GM12878 (cell line): ENCODE measurements around the gene SLC35G1. TPM values are rescaled to one million over a fixed set of nuclear protein-coding genes. Genes with fewer than 3 reads are reported as not detected.

ENCODE experiments used
- ATAC-seq: fragments of 200-7000 bp; cut with Tn5 transposase; 3 replicates; pipeline ENCODE4 v1.9.1; 2020; ENCODE audit warnings: mild to moderate bottlenecking, moderate library complexity
- BruUV-seq: library from RNA; stranded (reverse); fragments of 400-500 nt; replicated peaks from 2 replicates; lab custom pipeline; 2021; lab: Mats Ljungman, UMichigan
- CTCF ChIA-PET: fragments of 300-600 bp; sonication (Branson Sonifier 250); formaldehyde crosslinking; extraction: SDS; loops from one replicate; lab custom pipeline; 2021; ENCODE audit warnings: inconsistent platforms; lab: Yijun Ruan, JAX
- POLR2A ChIA-PET: fragments of 350-600 bp; formaldehyde crosslinking; extraction: SDS; loops from one replicate; lab custom pipeline; 2021; ENCODE audit warnings: inconsistent platforms; lab: Charles Lee
- RAD21 ChIA-PET: fragments of 300-600 bp; sonication (Branson Sonifier 250); formaldehyde crosslinking; loops from one replicate; lab custom pipeline; 2023; ENCODE audit warnings: antibody characterized with exemption; ENCODE audit not compliant: unreplicated experiment; lab: Charles Lee
- SMC1A ChIA-PET: fragments of 300-600 bp; sonication (Branson Sonifier 250); formaldehyde crosslinking; loops from one replicate; lab custom pipeline; 2023; ENCODE audit not compliant: unreplicated experiment, uncharacterized antibody; lab: Charles Lee
- DNase-seq: peaks from one replicate; pipeline ENCODE4 v3.0.0-alpha.2; 2011; ENCODE audit warnings: low read depth, low spot score
- FAIRE-seq: peaks from 3 replicates; lab custom pipeline; 2011; peaks lifted over from hg19 to GRCh38; lab: Jason Lieb, UNC
- H2AFZ ChIP-seq: 2 replicates; pipeline ENCODE4 v1.6.0; 2011; ENCODE audit warnings: low read depth, low read length, control low read depth; ENCODE audit not compliant: control insufficient read depth
- H3K27ac ChIP-seq: 2 replicates; pipeline ENCODE4 v1.5.1; 2011; ENCODE audit warnings: control low read depth; ENCODE audit not compliant: control insufficient read depth, insufficient read depth
- H3K27me3 ChIP-seq, 2 experiments: replicated peaks in 1 of 2; 2 replicates each; pipeline versions ENCODE4 v1.6.0 to v1.6.1; 2011; ENCODE audit warnings: low read length in 1 of 2; ENCODE audit not compliant: control insufficient read depth in 2 of 2, insufficient read depth in 2 of 2
- H3K36me3 ChIP-seq, 2 experiments: 2 replicates each; pipeline ENCODE4 v1.5.1; 2011; ENCODE audit warnings: low read length in 1 of 2; ENCODE audit not compliant: control insufficient read depth in 2 of 2, insufficient read depth in 2 of 2
- H3K4me1 ChIP-seq: 2 replicates; pipeline ENCODE4 v1.6.1; 2011; ENCODE audit warnings: mild to moderate bottlenecking, low read length, moderate library complexity, mixed read lengths; ENCODE audit not compliant: control insufficient read depth, insufficient read depth
- H3K4me2 ChIP-seq: 2 replicates; pipeline ENCODE4 v1.6.0; 2011; ENCODE audit warnings: control low read depth; ENCODE audit not compliant: control insufficient read depth, insufficient read depth
- H3K4me3 ChIP-seq: fragments of 200-600 bp; sonication (generic); 2 replicates; pipeline ENCODE4 v1.5.1; 2016
- H3K79me2 ChIP-seq: 2 replicates; pipeline ENCODE4 v1.6.0; 2011; ENCODE audit warnings: low read length; ENCODE audit not compliant: control insufficient read depth, insufficient read depth
- H3K9ac ChIP-seq: 2 replicates; pipeline ENCODE4 v1.8.0; 2011; ENCODE audit warnings: low read length, control low read depth, mixed read lengths; ENCODE audit not compliant: control insufficient read depth, insufficient read depth
- H3K9me3 ChIP-seq: replicated peaks from 3 replicates; pipeline ENCODE4 v1.5.1; 2011; ENCODE audit warnings: mild to moderate bottlenecking, low read length; ENCODE audit not compliant: control insufficient read depth, insufficient read depth
- H4K20me1 ChIP-seq: 2 replicates; pipeline ENCODE4 v1.6.0; 2011; ENCODE audit not compliant: control insufficient read depth, insufficient read depth
- BHLHE40 ChIP-seq, 2 experiments: fragments of 450-650 bp in 1 of 2; IDR thresholded peaks; 2 replicates each; pipeline ENCODE4 v1.6.1; 2011 to 2017; ENCODE audit warnings: low read depth in 2 of 2, borderline replicate concordance in 1 of 2, improper control_type of control experiment in 1 of 2, low read length in 1 of 2, mild to moderate bottlenecking in 1 of 2
- BMI1 ChIP-seq: fragments of 450-650 bp; IDR thresholded peaks from 2 replicates; pipeline ENCODE4 v1.6.1; 2016; ENCODE audit warnings: mild to moderate bottlenecking, moderate library complexity, borderline replicate concordance
- MEF2B ChIP-seq: fragments of 450-650 bp; IDR thresholded peaks from 2 replicates; pipeline ENCODE4 v1.6.1; 2018; ENCODE audit warnings: mild to moderate bottlenecking, moderate library complexity; ENCODE audit not compliant: partially characterized antibody, poor library complexity, severe bottlenecking
- MTA2 ChIP-seq: fragments of 450-650 bp; IDR thresholded peaks from 2 replicates; pipeline ENCODE4 v1.6.1; 2016; ENCODE audit warnings: low read depth, mild to moderate bottlenecking, moderate library complexity
- MXI1 ChIP-seq: fragments of 150-350 bp; IDR thresholded peaks from 2 replicates; pipeline ENCODE4 v1.6.1; 2011; ENCODE audit warnings: low read depth, mild to moderate bottlenecking, inconsistent platforms, low read length, improper control_type of control experiment
- NFIC ChIP-seq: IDR thresholded peaks from 2 replicates; pipeline ENCODE4 v1.6.1; 2012; ENCODE audit warnings: low read depth, mild to moderate bottlenecking, inconsistent platforms, low read length, moderate library complexity
- POLR2A ChIP-seq: IDR thresholded peaks from 2 replicates; pipeline ENCODE4 v1.6.1; 2011; ENCODE audit warnings: low read depth, mild to moderate bottlenecking, low read length
- POLR2AphosphoS2 ChIP-seq: IDR thresholded peaks from 2 replicates; pipeline ENCODE4 v1.6.1; 2011; ENCODE audit warnings: low read depth, mild to moderate bottlenecking, low read length, improper control_type of control experiment, moderate library complexity
- RBBP5 ChIP-seq: fragments of 200-600 bp; sonication (generic); conservative IDR thresholded peaks from 2 replicates; pipeline ENCODE4 v1.6.1; 2016
- TAF1 ChIP-seq: IDR thresholded peaks from 2 replicates; pipeline ENCODE4 v1.6.1; 2011; ENCODE audit warnings: mild to moderate bottlenecking, low read depth, low read length, borderline replicate concordance
- TCF7 ChIP-seq: IDR thresholded peaks from 2 replicates; pipeline ENCODE4 v1.6.1; 2014; ENCODE audit warnings: antibody characterized with exemption, borderline replicate concordance
- ZNF217 ChIP-seq: fragments of 450-650 bp; IDR thresholded peaks from 2 replicates; pipeline ENCODE4 v1.6.1; 2017; ENCODE audit warnings: antibody characterized with exemption, mild to moderate bottlenecking
- whole genome bisulfite sequencing: methylation state at CpG from one replicate; pipeline ENCODE4 v1.1.6; 2016; ENCODE audit warnings: low lambda C conversion rate; ENCODE audit not compliant: insufficient replicate concordance, insufficient coverage; ENCODE audit errors: missing lambda C conversion rate; 5-methylcytosine and 5-hydroxymethylcytosine counted together
- in situ Hi-C: fragments of 300-500 bp; cut with MboI; formaldehyde crosslinking; loops from 9 replicates; pipeline ENCODE4 v1.14.3; 2018; ENCODE audit warnings: mixed read lengths
- intact Hi-C: fragments of 100-400 bp; cut with micrococcal nuclease; formaldehyde crosslinking; loops from one replicate; pipeline ENCODE4 v1.14.2; 2022; ENCODE audit not compliant: unreplicated experiment
- polyA plus RNA-seq, 11 experiments: library from polyadenylated mRNA; depleted of rRNA in 4 of 11; unstranded in 6 of 11; stranded (reverse) in 5 of 11; fragments of >200 nt; fragmentation: Nextera tagmentation in 4 of 11; fragmentation: Illumina TruSeq in 1 of 11; extraction: Ambion mirVana in 4 of 11; extraction: Trizol in 1 of 11; gene quantifications; 1 replicate in 1 of 11; 2 replicates in 10 of 11; pipeline versions ENCODE4 v1.2.1 to v1.2.3, GENCODE V29; 2011 to 2016; ENCODE audit warnings: inconsistent platforms in 2 of 11, missing spikeins in 2 of 11, low read depth in 1 of 11
- total RNA-seq, 4 experiments: library from RNA; depleted of rRNA in 3 of 4; stranded (reverse); fragments of >200 nt in 3 of 4; fragmentation: Illumina TruSeq in 1 of 4; extraction: Trizol in 1 of 4; gene quantifications; 2 replicates each; pipeline versions ENCODE4 v1.2.1 to v1.2.3, GENCODE V29; 2013 to 2021
- TF ChIP-seq, protein P1 (sequence below): fragments of 450-650 bp; IDR thresholded peaks from 2 replicates; pipeline ENCODE4 v1.6.1; 2018; ENCODE audit warnings: mild to moderate bottlenecking, low read depth, moderate library complexity; ENCODE audit not compliant: partially characterized antibody
- TF ChIP-seq, protein P2 (sequence below): IDR thresholded peaks from 2 replicates; pipeline ENCODE4 v1.6.1; 2012; ENCODE audit warnings: low read length, inconsistent platforms
- TF ChIP-seq, protein P3 (sequence below): fragments of 450-650 bp; IDR thresholded peaks from 2 replicates; pipeline ENCODE4 v1.6.1; 2017; ENCODE audit warnings: mild to moderate bottlenecking, low read depth, inconsistent platforms; ENCODE audit not compliant: poor library complexity, severe bottlenecking
- TF ChIP-seq, protein P4 (sequence below): fragments of 450-650 bp; formaldehyde crosslinking; IDR thresholded peaks from 2 replicates; pipeline ENCODE4 v1.4.0; 2022; ENCODE audit warnings: mild to moderate bottlenecking, moderate library complexity

SLC35G1 gene
- total and polyA plus RNA-seq, 10 of the 15 experiments (the other 5 are each of a cell fraction or from before 2014, with no cell fraction given), result 1.7 to 8.8 (median 6.7) TPM

DNA sequence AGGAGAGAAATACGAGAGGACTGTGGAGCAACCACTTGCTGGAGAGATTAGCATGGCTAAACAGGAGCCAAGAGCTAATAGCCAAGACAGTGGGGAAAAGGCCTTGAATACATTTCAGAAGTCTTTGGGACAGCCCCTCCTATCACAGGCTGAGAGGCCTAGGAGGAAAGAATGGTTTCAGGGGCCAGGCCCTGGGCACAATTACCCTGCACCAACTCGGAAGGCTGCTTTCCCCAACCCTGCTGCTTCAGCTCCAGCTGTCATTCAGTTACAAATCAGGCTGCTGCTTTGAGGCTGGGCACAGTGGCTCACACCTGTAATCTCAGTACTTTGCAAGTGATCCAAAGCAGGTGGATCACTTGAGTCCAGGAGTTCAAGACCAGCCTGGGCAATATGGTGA, 32.0 kb upstream of the SLC35G1 start:
- FAIRE-seq (no peak), DNase-seq (no peak), ATAC-seq (no peak)
- Histone ChIP-seq H3K27ac (no peak overlapping the region), H2AFZ (no peak overlapping the region), H3K4me1 (no peaks in the 10 kb centered on the region), H3K4me2 (no peak overlapping the region), H3K4me3 (no peak overlapping the region), H3K36me3 (no peaks in the 10 kb centered on the region), H3K27me3 (no peaks in the 10 kb centered on the region), H4K20me1 (no peaks in the 10 kb centered on the region), H3K9ac (no peak overlapping the region), H3K79me2 (no peaks in the 10 kb centered on the region), H3K9me3 (no peaks in the 10 kb centered on the region; the same call in 2 of the 3 replicates)
- intact Hi-C loops, result no loop called here
- ChIA-PET SMC1A (no interaction called here), RAD21 (no interaction called here), POLR2A (no interaction called here), CTCF (no interaction called here)
- BruUV-seq, result no TSS peak
- in situ Hi-C loops, result no loop called here
- WGBS, result 20% methylated on average over 2 of the region's 2 CpGs
- TF ChIP-seq BMI1, result no peak
- no peak for TF ChIP-seq MTA2
- no peak for TF ChIP-seq ZNF217
- TF ChIP-seq TCF7, result no peak
- TF ChIP-seq, protein P1, sequence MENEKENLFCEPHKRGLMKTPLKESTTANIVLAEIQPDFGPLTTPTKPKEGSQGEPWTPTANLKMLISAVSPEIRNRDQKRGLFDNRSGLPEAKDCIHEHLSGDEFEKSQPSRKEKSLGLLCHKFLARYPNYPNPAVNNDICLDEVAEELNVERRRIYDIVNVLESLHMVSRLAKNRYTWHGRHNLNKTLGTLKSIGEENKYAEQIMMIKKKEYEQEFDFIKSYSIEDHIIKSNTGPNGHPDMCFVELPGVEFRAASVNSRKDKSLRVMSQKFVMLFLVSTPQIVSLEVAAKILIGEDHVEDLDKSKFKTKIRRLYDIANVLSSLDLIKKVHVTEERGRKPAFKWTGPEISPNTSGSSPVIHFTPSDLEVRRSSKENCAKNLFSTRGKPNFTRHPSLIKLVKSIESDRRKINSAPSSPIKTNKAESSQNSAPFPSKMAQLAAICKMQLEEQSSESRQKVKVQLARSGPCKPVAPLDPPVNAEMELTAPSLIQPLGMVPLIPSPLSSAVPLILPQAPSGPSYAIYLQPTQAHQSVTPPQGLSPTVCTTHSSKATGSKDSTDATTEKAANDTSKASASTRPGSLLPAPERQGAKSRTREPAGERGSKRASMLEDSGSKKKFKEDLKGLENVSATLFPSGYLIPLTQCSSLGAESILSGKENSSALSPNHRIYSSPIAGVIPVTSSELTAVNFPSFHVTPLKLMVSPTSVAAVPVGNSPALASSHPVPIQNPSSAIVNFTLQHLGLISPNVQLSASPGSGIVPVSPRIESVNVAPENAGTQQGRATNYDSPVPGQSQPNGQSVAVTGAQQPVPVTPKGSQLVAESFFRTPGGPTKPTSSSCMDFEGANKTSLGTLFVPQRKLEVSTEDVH, result no peak
- TF ChIP-seq POLR2AphosphoS2, result no peak
- TF ChIP-seq, protein P2, sequence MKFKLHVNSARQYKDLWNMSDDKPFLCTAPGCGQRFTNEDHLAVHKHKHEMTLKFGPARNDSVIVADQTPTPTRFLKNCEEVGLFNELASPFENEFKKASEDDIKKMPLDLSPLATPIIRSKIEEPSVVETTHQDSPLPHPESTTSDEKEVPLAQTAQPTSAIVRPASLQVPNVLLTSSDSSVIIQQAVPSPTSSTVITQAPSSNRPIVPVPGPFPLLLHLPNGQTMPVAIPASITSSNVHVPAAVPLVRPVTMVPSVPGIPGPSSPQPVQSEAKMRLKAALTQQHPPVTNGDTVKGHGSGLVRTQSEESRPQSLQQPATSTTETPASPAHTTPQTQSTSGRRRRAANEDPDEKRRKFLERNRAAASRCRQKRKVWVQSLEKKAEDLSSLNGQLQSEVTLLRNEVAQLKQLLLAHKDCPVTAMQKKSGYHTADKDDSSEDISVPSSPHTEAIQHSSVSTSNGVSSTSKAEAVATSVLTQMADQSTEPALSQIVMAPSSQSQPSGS, result no peak
- no peak for TF ChIP-seq BHLHE40 (IDR thresholded peaks at IDR 0.05; ENCODE audit: borderline replicate concordance in 1 of 2, low read depth in 2 of 2, low read length in 1 of 2)
- TF ChIP-seq, protein P3, sequence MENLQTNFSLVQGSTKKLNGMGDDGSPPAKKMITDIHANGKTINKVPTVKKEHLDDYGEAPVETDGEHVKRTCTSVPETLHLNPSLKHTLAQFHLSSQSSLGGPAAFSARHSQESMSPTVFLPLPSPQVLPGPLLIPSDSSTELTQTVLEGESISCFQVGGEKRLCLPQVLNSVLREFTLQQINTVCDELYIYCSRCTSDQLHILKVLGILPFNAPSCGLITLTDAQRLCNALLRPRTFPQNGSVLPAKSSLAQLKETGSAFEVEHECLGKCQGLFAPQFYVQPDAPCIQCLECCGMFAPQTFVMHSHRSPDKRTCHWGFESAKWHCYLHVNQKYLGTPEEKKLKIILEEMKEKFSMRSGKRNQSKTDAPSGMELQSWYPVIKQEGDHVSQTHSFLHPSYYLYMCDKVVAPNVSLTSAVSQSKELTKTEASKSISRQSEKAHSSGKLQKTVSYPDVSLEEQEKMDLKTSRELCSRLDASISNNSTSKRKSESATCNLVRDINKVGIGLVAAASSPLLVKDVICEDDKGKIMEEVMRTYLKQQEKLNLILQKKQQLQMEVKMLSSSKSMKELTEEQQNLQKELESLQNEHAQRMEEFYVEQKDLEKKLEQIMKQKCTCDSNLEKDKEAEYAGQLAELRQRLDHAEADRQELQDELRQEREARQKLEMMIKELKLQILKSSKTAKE, result no peak
- no peak for TF ChIP-seq NFIC
- no peak for TF ChIP-seq RBBP5
- no peak for TF ChIP-seq MEF2B
- no peak for TF ChIP-seq TAF1
- TF ChIP-seq, protein P4, sequence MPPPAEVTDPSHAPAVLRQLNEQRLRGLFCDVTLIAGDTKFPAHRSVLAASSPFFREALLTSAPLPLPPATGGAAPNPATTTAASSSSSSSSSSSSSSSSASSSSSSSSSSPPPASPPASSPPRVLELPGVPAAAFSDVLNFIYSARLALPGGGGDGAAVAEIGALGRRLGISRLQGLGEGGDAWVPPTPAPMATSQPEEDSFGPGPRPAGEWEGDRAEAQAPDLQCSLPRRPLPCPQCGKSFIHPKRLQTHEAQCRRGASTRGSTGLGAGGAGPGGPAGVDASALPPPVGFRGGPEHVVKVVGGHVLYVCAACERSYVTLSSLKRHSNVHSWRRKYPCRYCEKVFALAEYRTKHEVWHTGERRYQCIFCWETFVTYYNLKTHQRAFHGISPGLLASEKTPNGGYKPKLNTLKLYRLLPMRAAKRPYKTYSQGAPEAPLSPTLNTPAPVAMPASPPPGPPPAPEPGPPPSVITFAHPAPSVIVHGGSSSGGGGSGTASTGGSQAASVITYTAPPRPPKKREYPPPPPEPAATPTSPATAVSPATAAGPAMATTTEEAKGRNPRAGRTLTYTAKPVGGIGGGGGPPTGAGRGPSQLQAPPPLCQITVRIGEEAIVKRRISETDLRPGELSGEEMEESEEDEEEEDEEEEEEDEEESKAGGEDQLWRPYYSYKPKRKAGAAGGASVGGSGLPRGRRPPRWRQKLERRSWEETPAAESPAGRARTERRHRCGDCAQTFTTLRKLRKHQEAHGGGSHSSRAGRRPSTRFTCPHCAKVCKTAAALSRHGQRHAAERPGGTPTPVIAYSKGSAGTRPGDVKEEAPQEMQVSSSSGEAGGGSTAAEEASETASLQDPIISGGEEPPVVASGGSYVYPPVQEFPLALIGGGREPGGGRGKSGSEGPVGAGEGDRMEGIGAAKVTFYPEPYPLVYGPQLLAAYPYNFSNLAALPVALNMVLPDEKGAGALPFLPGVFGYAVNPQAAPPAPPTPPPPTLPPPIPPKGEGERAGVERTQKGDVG (CRISPR knock-in tag), result no peak
- TF ChIP-seq MXI1, result no peak
- no peak for TF ChIP-seq POLR2A
